Natural killer cell (primary cell): ENCODE measurements around the gene PCYOX1L. TPM values are rescaled to one million over a fixed set of nuclear protein-coding genes. Genes with fewer than 3 reads are reported as not detected.
A peak's percentile ranks its signal among the peaks of the same experiment; 100 is the strongest.

Source experiments
- ATAC-seq, 3 donors: fragments of 150-1000 bp in 2 of 3; fragments of 200-7000 bp in 1 of 3; cut with Tn5 transposase; 1 replicate in 1 of 3; 2 replicates in 2 of 3; pipeline ENCODE4 v1.10.0; 2021; ENCODE audit warnings: mild to moderate bottlenecking in 2 of 3, moderate library complexity in 2 of 3
- DNase-seq, 2 donors: peaks; one replicate each; pipeline versions ENCODE4 v3.0.0 to v3.0.0-alpha.2; 2013 to 2021; ENCODE audit warnings: mixed read lengths in 1 of 2
- H3K27ac ChIP-seq: one replicate; pipeline ENCODE4 v1.5.1; 2013; ENCODE audit warnings: mild to moderate bottlenecking, low read length
- H3K27me3 ChIP-seq: one replicate; pipeline ENCODE4 v1.6.1; 2013; ENCODE audit warnings: low read length; ENCODE audit not compliant: control insufficient read depth, insufficient read depth
- H3K36me3 ChIP-seq: one replicate; pipeline ENCODE4 v1.6.1; 2013; ENCODE audit warnings: low read length; ENCODE audit not compliant: control insufficient read depth, insufficient read depth
- H3K4me1 ChIP-seq: one replicate; pipeline ENCODE4 v1.6.1; 2013; ENCODE audit warnings: low read length; ENCODE audit not compliant: control insufficient read depth, insufficient read depth
- H3K4me3 ChIP-seq: one replicate; pipeline ENCODE4 v1.5.1; 2013; ENCODE audit warnings: low read length
- H3K9me3 ChIP-seq: one replicate; pipeline ENCODE4 v1.6.1; 2013; ENCODE audit warnings: low read length; ENCODE audit not compliant: control insufficient read depth, insufficient read depth
- H3K27ac Mint-ChIP-seq, 2 donors: one replicate each; pipeline ENCODE4 v1.8.0; 2022; ENCODE audit warnings: mild to moderate bottlenecking in 2 of 2, mixed read lengths in 2 of 2, moderate library complexity in 1 of 2
- H3K27me3 Mint-ChIP-seq, 2 donors: one replicate each; pipeline ENCODE4 v1.8.0; 2022; ENCODE audit warnings: low read depth in 2 of 2, mixed read lengths in 2 of 2
- H3K36me3 Mint-ChIP-seq: one replicate; pipeline ENCODE4 v1.8.0; 2022; ENCODE audit warnings: mixed read lengths
- H3K4me1 Mint-ChIP-seq, 2 donors: one replicate each; pipeline ENCODE4 v1.8.0; 2022; ENCODE audit warnings: mixed read lengths in 2 of 2
- H3K4me3 Mint-ChIP-seq: one replicate; pipeline ENCODE4 v1.8.0; 2022; ENCODE audit warnings: mild to moderate bottlenecking, moderate library complexity, mixed read lengths
- H3K9me3 Mint-ChIP-seq, 2 donors: one replicate each; pipeline ENCODE4 v1.8.0; 2022; ENCODE audit warnings: mixed read lengths in 2 of 2
- WGBS: methylation state at CpG from one replicate; pipeline ENCODE4 v1.1.7; 2013; ENCODE audit warnings: missing lambda C conversion rate; ENCODE audit not compliant: insufficient coverage; 5-methylcytosine and 5-hydroxymethylcytosine counted together
- intact Hi-C: fragments of 100-400 bp; cut with micrococcal nuclease; formaldehyde crosslinking; loops from one replicate; pipeline ENCODE4 v1.14.2; 2022
- total RNA-seq, 4 donors: library from RNA; stranded (reverse); fragments of 120-200 nt in 1 of 4; gene quantifications; one replicate each; pipeline versions ENCODE4 v1.2.3 to v1.2.4, GENCODE V29; 2013 to 2022
- TF ChIP-seq, protein P1 (sequence below): fragments of 200-600 bp; IDR thresholded peaks from one replicate; pipeline ENCODE4 v1.8.0; 2022; ENCODE audit warnings: antibody characterized with exemption

PCYOX1L gene
- total RNA-seq, 3 donors from 2014 or later (not counting 1 experiment from before 2014, with no cell fraction given), result 16.6 to 18.1 (median 16.8) TPM

DNA sequence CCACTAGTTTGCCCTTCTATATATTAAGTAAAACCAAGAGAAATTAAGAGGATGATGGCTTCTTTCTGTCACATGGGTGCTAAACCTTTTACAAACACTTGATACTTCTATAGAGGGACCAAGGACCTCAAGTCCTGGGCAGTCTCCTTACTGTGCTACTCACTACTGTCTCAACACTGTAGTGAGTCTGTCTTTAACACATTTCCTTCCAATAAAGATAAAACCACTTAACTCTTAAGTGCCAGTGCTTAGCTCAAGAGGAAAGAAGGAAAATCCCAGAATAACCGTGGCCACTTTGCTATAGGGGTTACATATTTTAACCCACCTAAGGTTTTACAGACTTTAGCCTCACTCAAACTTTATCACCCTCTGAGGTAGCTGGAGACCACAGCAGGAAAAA is 16.9 kb upstream of the PCYOX1L start:
- TF ChIP-seq, protein P1, sequence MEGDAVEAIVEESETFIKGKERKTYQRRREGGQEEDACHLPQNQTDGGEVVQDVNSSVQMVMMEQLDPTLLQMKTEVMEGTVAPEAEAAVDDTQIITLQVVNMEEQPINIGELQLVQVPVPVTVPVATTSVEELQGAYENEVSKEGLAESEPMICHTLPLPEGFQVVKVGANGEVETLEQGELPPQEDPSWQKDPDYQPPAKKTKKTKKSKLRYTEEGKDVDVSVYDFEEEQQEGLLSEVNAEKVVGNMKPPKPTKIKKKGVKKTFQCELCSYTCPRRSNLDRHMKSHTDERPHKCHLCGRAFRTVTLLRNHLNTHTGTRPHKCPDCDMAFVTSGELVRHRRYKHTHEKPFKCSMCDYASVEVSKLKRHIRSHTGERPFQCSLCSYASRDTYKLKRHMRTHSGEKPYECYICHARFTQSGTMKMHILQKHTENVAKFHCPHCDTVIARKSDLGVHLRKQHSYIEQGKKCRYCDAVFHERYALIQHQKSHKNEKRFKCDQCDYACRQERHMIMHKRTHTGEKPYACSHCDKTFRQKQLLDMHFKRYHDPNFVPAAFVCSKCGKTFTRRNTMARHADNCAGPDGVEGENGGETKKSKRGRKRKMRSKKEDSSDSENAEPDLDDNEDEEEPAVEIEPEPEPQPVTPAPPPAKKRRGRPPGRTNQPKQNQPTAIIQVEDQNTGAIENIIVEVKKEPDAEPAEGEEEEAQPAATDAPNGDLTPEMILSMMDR, result no peak
- Histone ChIP-seq H3K27ac (no peak overlapping the region), H3K9me3 (no peaks in the 10 kb centered on the region), H3K36me3 (no peaks in the 10 kb centered on the region), H3K4me3 (no peak overlapping the region), H3K4me1 (peaks cover 13% of the 10 kb centered on the region), H3K27me3 (no peaks in the 10 kb centered on the region)
- WGBS, result 80% methylated on average over 1 of the region's 1 CpG
- intact Hi-C loops, result no loop called here
- no peaks in the 10 kb centered on the region for H3K9me3 Mint-ChIP-seq
- ATAC-seq (no peak), DNase-seq (no peak)
- H3K27me3 Mint-ChIP-seq, result peaks cover 0 to 16% of the 10 kb centered on the region in 2 donors
- no peak overlapping the region for H3K4me3 Mint-ChIP-seq
- H3K4me1 Mint-ChIP-seq, result peaks cover 22 to 25% of the 10 kb centered on the region in 2 donors
- no peaks in the 10 kb centered on the region for H3K36me3 Mint-ChIP-seq
- H3K27ac Mint-ChIP-seq, result no peak overlapping the region

GRCh38 chr5:149341876-149342275 is 16.0 kb upstream of the PCYOX1L start:
- H3K4me1 ChIP-seq, result peaks cover 21% of the 10 kb centered on the region
- no peaks in the 10 kb centered on the region for H3K9me3 ChIP-seq
- Mint-ChIP-seq H3K4me3 (no peak overlapping the region), H3K27me3 (peaks cover 0 to 14% of the 10 kb centered on the region in 2 donors), H3K36me3 (no peaks in the 10 kb centered on the region), H3K4me1 (peaks cover 27 to 32% of the 10 kb centered on the region in 2 donors), H3K9me3 (no peaks in the 10 kb centered on the region), H3K27ac (no peak overlapping the region)
- DNase-seq (no peak), ATAC-seq (no peak)
- intact Hi-C loops, result no loop called here
- TF ChIP-seq, protein P1, result no peak
- H3K27me3 ChIP-seq, result no peaks in the 10 kb centered on the region
- no peak overlapping the region for H3K27ac ChIP-seq
- no peak overlapping the region for H3K4me3 ChIP-seq
- H3K36me3 ChIP-seq, result no peaks in the 10 kb centered on the region

- WGBS, result 100% methylated on average over 2 of the region's 2 CpGs
- Mint-ChIP-seq H3K9me3 (no peaks in the 10 kb centered on the region), H3K27ac (peak overlapping the region; percentile 92 to 94), H3K27me3 (peaks cover 0 to 4% of the 10 kb centered on the region in 2 donors), H3K4me1 (peaks cover 47 to 52% of the 10 kb centered on the region in 2 donors), H3K36me3 (peaks cover 9% of the 10 kb centered on the region), H3K4me3 (peak overlapping the region; percentile 56)
- DNase-seq (peak in 1 of 2 donors; percentile 34), ATAC-seq (no peak)
- intact Hi-C loops, result no loop called here
- Histone ChIP-seq H3K4me3 (no peak overlapping the region), H3K9me3 (no peaks in the 10 kb centered on the region), H3K27ac (no peak overlapping the region), H3K27me3 (no peaks in the 10 kb centered on the region), H3K36me3 (peaks cover 10% of the 10 kb centered on the region), H3K4me1 (peaks cover 25% of the 10 kb centered on the region)
- TF ChIP-seq, protein P1, result no peak
Measured at GRCh38 chr5:149344151-149344550, 13.7 kb upstream of the PCYOX1L start.
